H1 (cell line): ENCODE measurements around the gene UBE2K. TPM values are rescaled to one million over a fixed set of nuclear protein-coding genes. Genes with fewer than 3 reads are reported as not detected.

Source experiments
- ASH2L ChIP-seq: fragments of 200-600, 300-600 bp; sonication (generic); IDR thresholded peaks from one replicate; pipeline ENCODE4 v1.7.1; 2017; ENCODE audit warnings: low read length
- CTBP2 ChIP-seq: IDR thresholded peaks from 2 replicates; pipeline ENCODE4 v1.7.0; 2011; ENCODE audit warnings: borderline replicate concordance, mild to moderate bottlenecking, moderate library complexity, mixed read lengths, low read length; ENCODE audit not compliant: insufficient read depth, insufficient read length
- EGR1 ChIP-seq: IDR thresholded peaks from 2 replicates; pipeline ENCODE4 v1.6.1; 2011; ENCODE audit warnings: low read depth, low read length, borderline replicate concordance
- RFX5 ChIP-seq: IDR thresholded peaks from 2 replicates; pipeline ENCODE4 v1.6.1; 2011; ENCODE audit warnings: low read depth, low read length, improper control_type of control experiment, borderline replicate concordance
- RXRA ChIP-seq: IDR thresholded peaks from 2 replicates; pipeline ENCODE4 v1.6.1; 2011; ENCODE audit warnings: low read depth, mild to moderate bottlenecking, low read length, moderate library complexity; ENCODE audit not compliant: insufficient read depth
- TAF7 ChIP-seq: optimal IDR thresholded peaks from 2 replicates; pipeline ENCODE3; 2011; ENCODE audit warnings: low read depth, mild to moderate bottlenecking, inconsistent platforms, low read length, moderate library complexity, borderline replicate concordance
- TCF12 ChIP-seq: IDR thresholded peaks from 2 replicates; pipeline ENCODE4 v1.6.1; 2011; ENCODE audit warnings: low read depth, mild to moderate bottlenecking, low read length
- polyA plus RNA-seq, 7 experiments: library from polyadenylated mRNA; depleted of rRNA in 3 of 7; stranded (reverse) in 5 of 7; unstranded in 2 of 7; fragments of >200 nt in 5 of 7; fragments of 200-250 nt in 2 of 7; gene quantifications; 1 replicate in 5 of 7; 2 replicates in 1 of 7; 4 replicates in 1 of 7; pipeline versions ENCODE4 v1.2.1 to v1.2.3, GENCODE V29; 2011 to 2013; ENCODE audit warnings: missing spikeins in 2 of 7, mixed read lengths in 2 of 7
- total RNA-seq: library from RNA; stranded (reverse); fragmentation: NEBNext Ultra II Directional; extraction: Animal tissue kit (Norgen Biotek cat#: 25700); gene quantifications from 2 replicates; pipeline ENCODE4 v1.2.1, GENCODE V29; 2021
- TF ChIP-seq, protein P1 (sequence below): fragments of 300-600 bp; sonication (generic); IDR thresholded peaks from 2 replicates; pipeline ENCODE4 v1.7.1; 2012; ENCODE audit warnings: low read length, moderate library complexity, mild to moderate bottlenecking, inconsistent platforms; ENCODE audit not compliant: insufficient replicate concordance
- TF ChIP-seq, protein P2 (sequence below), 3 experiments: IDR thresholded peaks; 1 replicate in 2 of 3; 2 replicates in 1 of 3; pipeline versions ENCODE4 v1.5.1 to v1.6.1; 2011; ENCODE audit warnings: low read length in 3 of 3, mild to moderate bottlenecking in 3 of 3, inconsistent platforms in 2 of 3, low read depth in 1 of 3, moderate library complexity in 1 of 3; ENCODE audit not compliant: insufficient read depth in 1 of 3; ENCODE audit errors: control extremely low read depth in 1 of 3

The UBE2K gene
- total and polyA plus RNA-seq, 2 of the 8 experiments (the other 6 are each of a cell fraction or from before 2014, with no cell fraction given) = 53.6 to 174 TPM

DNA sequence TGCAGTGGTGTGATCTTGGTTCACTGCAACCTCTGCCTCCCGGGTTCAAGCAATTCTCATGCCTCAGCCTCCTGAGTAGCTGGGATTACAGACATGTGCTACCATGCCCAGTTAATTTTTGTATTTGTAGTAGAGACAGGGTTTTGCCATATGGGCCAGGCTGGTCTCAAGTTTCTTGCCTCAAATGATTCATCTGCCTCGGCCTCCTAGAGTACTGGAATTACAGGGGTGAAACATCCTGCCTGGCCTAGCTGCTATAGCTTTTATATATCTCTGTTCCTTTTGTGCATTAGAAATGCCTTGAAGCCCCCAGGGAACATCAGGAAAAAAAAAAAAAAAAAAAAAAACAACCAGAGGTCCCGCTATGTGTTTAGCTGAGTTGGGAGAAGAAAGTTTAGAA is 34.8 kb downstream of the UBE2K start (continued):
- TF ChIP-seq, protein P1, sequence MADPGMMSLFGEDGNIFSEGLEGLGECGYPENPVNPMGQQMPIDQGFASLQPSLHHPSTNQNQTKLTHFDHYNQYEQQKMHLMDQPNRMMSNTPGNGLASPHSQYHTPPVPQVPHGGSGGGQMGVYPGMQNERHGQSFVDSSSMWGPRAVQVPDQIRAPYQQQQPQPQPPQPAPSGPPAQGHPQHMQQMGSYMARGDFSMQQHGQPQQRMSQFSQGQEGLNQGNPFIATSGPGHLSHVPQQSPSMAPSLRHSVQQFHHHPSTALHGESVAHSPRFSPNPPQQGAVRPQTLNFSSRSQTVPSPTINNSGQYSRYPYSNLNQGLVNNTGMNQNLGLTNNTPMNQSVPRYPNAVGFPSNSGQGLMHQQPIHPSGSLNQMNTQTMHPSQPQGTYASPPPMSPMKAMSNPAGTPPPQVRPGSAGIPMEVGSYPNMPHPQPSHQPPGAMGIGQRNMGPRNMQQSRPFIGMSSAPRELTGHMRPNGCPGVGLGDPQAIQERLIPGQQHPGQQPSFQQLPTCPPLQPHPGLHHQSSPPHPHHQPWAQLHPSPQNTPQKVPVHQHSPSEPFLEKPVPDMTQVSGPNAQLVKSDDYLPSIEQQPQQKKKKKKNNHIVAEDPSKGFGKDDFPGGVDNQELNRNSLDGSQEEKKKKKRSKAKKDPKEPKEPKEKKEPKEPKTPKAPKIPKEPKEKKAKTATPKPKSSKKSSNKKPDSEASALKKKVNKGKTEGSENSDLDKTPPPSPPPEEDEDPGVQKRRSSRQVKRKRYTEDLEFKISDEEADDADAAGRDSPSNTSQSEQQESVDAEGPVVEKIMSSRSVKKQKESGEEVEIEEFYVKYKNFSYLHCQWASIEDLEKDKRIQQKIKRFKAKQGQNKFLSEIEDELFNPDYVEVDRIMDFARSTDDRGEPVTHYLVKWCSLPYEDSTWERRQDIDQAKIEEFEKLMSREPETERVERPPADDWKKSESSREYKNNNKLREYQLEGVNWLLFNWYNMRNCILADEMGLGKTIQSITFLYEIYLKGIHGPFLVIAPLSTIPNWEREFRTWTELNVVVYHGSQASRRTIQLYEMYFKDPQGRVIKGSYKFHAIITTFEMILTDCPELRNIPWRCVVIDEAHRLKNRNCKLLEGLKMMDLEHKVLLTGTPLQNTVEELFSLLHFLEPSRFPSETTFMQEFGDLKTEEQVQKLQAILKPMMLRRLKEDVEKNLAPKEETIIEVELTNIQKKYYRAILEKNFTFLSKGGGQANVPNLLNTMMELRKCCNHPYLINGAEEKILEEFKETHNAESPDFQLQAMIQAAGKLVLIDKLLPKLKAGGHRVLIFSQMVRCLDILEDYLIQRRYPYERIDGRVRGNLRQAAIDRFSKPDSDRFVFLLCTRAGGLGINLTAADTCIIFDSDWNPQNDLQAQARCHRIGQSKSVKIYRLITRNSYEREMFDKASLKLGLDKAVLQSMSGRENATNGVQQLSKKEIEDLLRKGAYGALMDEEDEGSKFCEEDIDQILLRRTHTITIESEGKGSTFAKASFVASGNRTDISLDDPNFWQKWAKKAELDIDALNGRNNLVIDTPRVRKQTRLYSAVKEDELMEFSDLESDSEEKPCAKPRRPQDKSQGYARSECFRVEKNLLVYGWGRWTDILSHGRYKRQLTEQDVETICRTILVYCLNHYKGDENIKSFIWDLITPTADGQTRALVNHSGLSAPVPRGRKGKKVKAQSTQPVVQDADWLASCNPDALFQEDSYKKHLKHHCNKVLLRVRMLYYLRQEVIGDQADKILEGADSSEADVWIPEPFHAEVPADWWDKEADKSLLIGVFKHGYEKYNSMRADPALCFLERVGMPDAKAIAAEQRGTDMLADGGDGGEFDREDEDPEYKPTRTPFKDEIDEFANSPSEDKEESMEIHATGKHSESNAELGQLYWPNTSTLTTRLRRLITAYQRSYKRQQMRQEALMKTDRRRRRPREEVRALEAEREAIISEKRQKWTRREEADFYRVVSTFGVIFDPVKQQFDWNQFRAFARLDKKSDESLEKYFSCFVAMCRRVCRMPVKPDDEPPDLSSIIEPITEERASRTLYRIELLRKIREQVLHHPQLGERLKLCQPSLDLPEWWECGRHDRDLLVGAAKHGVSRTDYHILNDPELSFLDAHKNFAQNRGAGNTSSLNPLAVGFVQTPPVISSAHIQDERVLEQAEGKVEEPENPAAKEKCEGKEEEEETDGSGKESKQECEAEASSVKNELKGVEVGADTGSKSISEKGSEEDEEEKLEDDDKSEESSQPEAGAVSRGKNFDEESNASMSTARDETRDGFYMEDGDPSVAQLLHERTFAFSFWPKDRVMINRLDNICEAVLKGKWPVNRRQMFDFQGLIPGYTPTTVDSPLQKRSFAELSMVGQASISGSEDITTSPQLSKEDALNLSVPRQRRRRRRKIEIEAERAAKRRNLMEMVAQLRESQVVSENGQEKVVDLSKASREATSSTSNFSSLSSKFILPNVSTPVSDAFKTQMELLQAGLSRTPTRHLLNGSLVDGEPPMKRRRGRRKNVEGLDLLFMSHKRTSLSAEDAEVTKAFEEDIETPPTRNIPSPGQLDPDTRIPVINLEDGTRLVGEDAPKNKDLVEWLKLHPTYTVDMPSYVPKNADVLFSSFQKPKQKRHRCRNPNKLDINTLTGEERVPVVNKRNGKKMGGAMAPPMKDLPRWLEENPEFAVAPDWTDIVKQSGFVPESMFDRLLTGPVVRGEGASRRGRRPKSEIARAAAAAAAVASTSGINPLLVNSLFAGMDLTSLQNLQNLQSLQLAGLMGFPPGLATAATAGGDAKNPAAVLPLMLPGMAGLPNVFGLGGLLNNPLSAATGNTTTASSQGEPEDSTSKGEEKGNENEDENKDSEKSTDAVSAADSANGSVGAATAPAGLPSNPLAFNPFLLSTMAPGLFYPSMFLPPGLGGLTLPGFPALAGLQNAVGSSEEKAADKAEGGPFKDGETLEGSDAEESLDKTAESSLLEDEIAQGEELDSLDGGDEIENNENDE = no peak
- no peak for TF ChIP-seq RXRA
- no peak for TF ChIP-seq RFX5
- no peak for TF ChIP-seq CTBP2
- no peak for TF ChIP-seq EGR1
- no peak for TF ChIP-seq TCF12
- TF ChIP-seq, protein P2, sequence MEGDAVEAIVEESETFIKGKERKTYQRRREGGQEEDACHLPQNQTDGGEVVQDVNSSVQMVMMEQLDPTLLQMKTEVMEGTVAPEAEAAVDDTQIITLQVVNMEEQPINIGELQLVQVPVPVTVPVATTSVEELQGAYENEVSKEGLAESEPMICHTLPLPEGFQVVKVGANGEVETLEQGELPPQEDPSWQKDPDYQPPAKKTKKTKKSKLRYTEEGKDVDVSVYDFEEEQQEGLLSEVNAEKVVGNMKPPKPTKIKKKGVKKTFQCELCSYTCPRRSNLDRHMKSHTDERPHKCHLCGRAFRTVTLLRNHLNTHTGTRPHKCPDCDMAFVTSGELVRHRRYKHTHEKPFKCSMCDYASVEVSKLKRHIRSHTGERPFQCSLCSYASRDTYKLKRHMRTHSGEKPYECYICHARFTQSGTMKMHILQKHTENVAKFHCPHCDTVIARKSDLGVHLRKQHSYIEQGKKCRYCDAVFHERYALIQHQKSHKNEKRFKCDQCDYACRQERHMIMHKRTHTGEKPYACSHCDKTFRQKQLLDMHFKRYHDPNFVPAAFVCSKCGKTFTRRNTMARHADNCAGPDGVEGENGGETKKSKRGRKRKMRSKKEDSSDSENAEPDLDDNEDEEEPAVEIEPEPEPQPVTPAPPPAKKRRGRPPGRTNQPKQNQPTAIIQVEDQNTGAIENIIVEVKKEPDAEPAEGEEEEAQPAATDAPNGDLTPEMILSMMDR (IDR thresholded peaks at IDR 0.05; ENCODE audit: control extremely low read depth in 1 of 3, insufficient read depth in 1 of 3, low read depth in 1 of 3, low read length in 3 of 3) = no peak
- TF ChIP-seq TAF7 = no peak
- TF ChIP-seq ASH2L = no peak
